Mucosa of descending colon (tissue), 3 donors: Measurements from ENCODE around the gene SMTN. TPM values are rescaled to one million over a fixed set of nuclear protein-coding genes. Genes with fewer than 3 reads are reported as not detected.
A peak's percentile ranks its signal among the peaks of the same experiment; 100 is the strongest.

Source experiments
- ATAC-seq: fragments of 200-7000 bp; cut with Tn5 transposase; one replicate; pipeline ENCODE4 v1.9.1; 2020; ENCODE audit warnings: mild to moderate bottlenecking, moderate library complexity
- DNase-seq, 3 donors: peaks; one replicate each; pipeline ENCODE4 v3.0.0-alpha.2; 2020
- H3K36me3 ChIP-seq: fragments of 200-600 bp; one replicate; pipeline ENCODE4 v1.8.0; 2021; ENCODE audit warnings: low read depth, mild to moderate bottlenecking
- H3K4me1 ChIP-seq: fragments of 200-600 bp; one replicate; pipeline ENCODE4 v1.8.0; 2021; ENCODE audit warnings: low read depth, mild to moderate bottlenecking
- H3K4me3 ChIP-seq: fragments of 200-600 bp; one replicate; pipeline ENCODE4 v1.8.0; 2021; ENCODE audit warnings: mild to moderate bottlenecking
- H3K9me3 ChIP-seq: fragments of 200-600 bp; one replicate; pipeline ENCODE4 v1.8.0; 2021; ENCODE audit warnings: mild to moderate bottlenecking
- CTCF ChIP-seq: fragments of 200-600 bp; IDR thresholded peaks from one replicate; pipeline ENCODE4 v1.8.0; 2022; ENCODE audit warnings: antibody characterized with exemption, mild to moderate bottlenecking
- intact Hi-C, 2 donors: fragments of 100-400 bp; cut with DNase I in 1 of 2; cut with micrococcal nuclease in 1 of 2; formaldehyde crosslinking; loops; one replicate each; pipeline versions ENCODE4 v1.11.0 to v1.11.1; 2022; cut with DNase I, micrococcal nuclease
- total RNA-seq, 3 donors: library from RNA; stranded (reverse); fragmentation: NEBNext Ultra II Directional in 2 of 3; extraction: Animal tissue kit (Norgen Biotek cat#: 25700) in 2 of 3; gene quantifications; one replicate each; pipeline versions ENCODE4 v1.2.1 to v1.2.4, GENCODE V29; 2021 to 2023
- donor health status: DM: no; HTN: no; CAD: no; lungs with moderate emphysema.
- donor health status: DM: no; HTN: no; CAD: no.
- donor health status: DM: no; HTN: yes; CAD: no.

SMTN gene
- total RNA-seq, 3 donors from 2014 or later = 63.6 to 799 (median 104) TPM

- TF ChIP-seq CTCF = no peak
- no peaks in the 10 kb centered on the region for H3K9me3 ChIP-seq
- no peak overlapping the region for H3K4me3 ChIP-seq
- intact Hi-C loops = no loop called here
- H3K4me1 ChIP-seq = no peaks in the 10 kb centered on the region
- H3K36me3 ChIP-seq = no peaks in the 10 kb centered on the region
- ATAC-seq (no peak), DNase-seq (peak in 1 of 3 donors; percentile 16)
Observed at GRCh38 chr22:31128156-31128555, 47.0 kb downstream of the SMTN start.

- H3K36me3 ChIP-seq = no peaks in the 10 kb centered on the region
- DNase-seq (no peak), ATAC-seq (no peak)
- intact Hi-C loops = no loop called here
- H3K9me3 ChIP-seq = no peaks in the 10 kb centered on the region
- H3K4me3 ChIP-seq = no peak overlapping the region
- TF ChIP-seq CTCF = no peak
- no peaks in the 10 kb centered on the region for H3K4me1 ChIP-seq
Observed at GRCh38 chr22:31130873-31131272, 49.8 kb downstream of the SMTN start.

GRCh38 chr22:31133911-31134310 lies 52.8 kb downstream of the SMTN start:
- Histone ChIP-seq H3K4me1 (no peaks in the 10 kb centered on the region), H3K4me3 (no peak overlapping the region), H3K36me3 (no peaks in the 10 kb centered on the region), H3K9me3 (no peaks in the 10 kb centered on the region)
- ATAC-seq = no peak
- DNase-seq = no peak
- intact Hi-C loops = no loop called here
- no peak for TF ChIP-seq CTCF

- Histone ChIP-seq H3K4me1 (no peaks in the 10 kb centered on the region), H3K9me3 (no peaks in the 10 kb centered on the region), H3K36me3 (no peaks in the 10 kb centered on the region), H3K4me3 (no peak overlapping the region)
- intact Hi-C loops = no loop called here
- no peak for ATAC-seq
- no peak for TF ChIP-seq CTCF
- DNase-seq = no peak
Observed at GRCh38 chr22:31134688-31135087, 53.6 kb downstream of the SMTN start.

GRCh38 chr22:31135706-31136105 lies 54.6 kb downstream of the SMTN start:
- TF ChIP-seq CTCF = no peak
- H3K4me1 ChIP-seq = no peaks in the 10 kb centered on the region
- intact Hi-C loops = no loop called here
- H3K9me3 ChIP-seq = no peaks in the 10 kb centered on the region
- H3K36me3 ChIP-seq = no peaks in the 10 kb centered on the region
- H3K4me3 ChIP-seq = no peak overlapping the region
- DNase-seq (no peak), ATAC-seq (no peak)

GRCh38 chr22:31136155-31136554 lies 55.0 kb downstream of the SMTN start:
- intact Hi-C loops = no loop called here
- Histone ChIP-seq H3K36me3 (no peaks in the 10 kb centered on the region), H3K9me3 (no peaks in the 10 kb centered on the region), H3K4me3 (no peak overlapping the region), H3K4me1 (no peaks in the 10 kb centered on the region)
- DNase-seq = no peak
- TF ChIP-seq CTCF = no peak
- no peak for ATAC-seq
